Islet precursor cell (in vitro differentiated cells): Measurements from ENCODE around the gene RAP1A.
A peak's percentile ranks its signal among the peaks of the same experiment; 100 is the strongest.
"Not testable (repeated sequence)": the region's sequence is repeated elsewhere in the genome, so short reads cannot be mapped to it uniquely, and the experiment has no call there.

Experiments
- DNase-seq: peaks from one replicate; pipeline ENCODE4 v3.0.0-alpha.2; 2018

Gene RAP1A

GRCh38 chr1:111632771-111633170 is 13.2 kb downstream of the RAP1A start:
- DNase-seq = not testable (repeated sequence)

GRCh38 chr1:111633736-111634247 is 14.2 kb downstream of the RAP1A start:
- DNase-seq = no peak

- no peak for DNase-seq
Measured at GRCh38 chr1:111635324-111636009, 15.9 kb downstream of the RAP1A start.

- no peak for DNase-seq
Measured at GRCh38 chr1:111638320-111638719, 18.7 kb downstream of the RAP1A start.

- no peak for DNase-seq
Measured at GRCh38 chr1:111639602-111640198, 20.1 kb downstream of the RAP1A start.

GRCh38 chr1:111643097-111643496 is 23.5 kb downstream of the RAP1A start:
- DNase-seq = no peak

- no peak for DNase-seq
Measured at GRCh38 chr1:111643696-111644095, 24.1 kb downstream of the RAP1A start.

GRCh38 chr1:111644506-111644905 is 24.9 kb downstream of the RAP1A start:
- DNase-seq = no peak

GRCh38 chr1:111647736-111648135 is 28.1 kb downstream of the RAP1A start:
- DNase-seq = no peak

- DNase-seq = no peak
Measured at GRCh38 chr1:111648806-111649205, 29.2 kb downstream of the RAP1A start.

- peak; percentile 51 for DNase-seq
Measured at GRCh38 chr1:111649227-111649626, 29.6 kb downstream of the RAP1A start.

- no peak for DNase-seq
Measured at GRCh38 chr1:111649648-111650047, 30.1 kb downstream of the RAP1A start.

GRCh38 chr1:111653709-111654108 is 34.1 kb downstream of the RAP1A start:
- no peak for DNase-seq

- DNase-seq = no peak
Measured at GRCh38 chr1:111654839-111655238, 35.2 kb downstream of the RAP1A start.

- no peak for DNase-seq
Measured at GRCh38 chr1:111656086-111657017, 36.8 kb downstream of the RAP1A start.

GRCh38 chr1:111658622-111659021 is 39.0 kb downstream of the RAP1A start:
- DNase-seq = no peak

- DNase-seq = no peak
Measured at GRCh38 chr1:111660204-111661150, 40.9 kb downstream of the RAP1A start.

- no peak for DNase-seq
Measured at GRCh38 chr1:111664652-111665051, 45.1 kb downstream of the RAP1A start.

- DNase-seq = no peak
Measured at GRCh38 chr1:111665497-111665896, 45.9 kb downstream of the RAP1A start.

- no peak for DNase-seq
Measured at GRCh38 chr1:111666828-111667227, 47.2 kb downstream of the RAP1A start.

GRCh38 chr1:111669268-111669667 is 49.7 kb downstream of the RAP1A start:
- DNase-seq = no peak

GRCh38 chr1:111671852-111672251 is 52.3 kb downstream of the RAP1A start:
- DNase-seq = no peak
